ENCODE data around the gene MCM9. TPM values are rescaled to one million over a fixed set of nuclear protein-coding genes. Genes with fewer than 3 reads are reported as not detected.

The MCM9 gene
- total and polyA plus RNA-seq, 2 donors from 2014 or later: 4.8 to 25.9 TPM

- intact Hi-C loops (cut with DNase I): no loop called here
- DNase-seq: no peak
- no peak for FAIRE-seq
- no peak for TF ChIP-seq CTCF (IDR thresholded peaks at IDR 0.05; ENCODE audit: borderline replicate concordance, extremely low read depth, insufficient read depth)
- no peaks in the 10 kb centered on the region for H3K27me3 ChIP-seq (ENCODE audit: control insufficient read depth, insufficient read depth, low read length)
- H3K27ac ChIP-seq (ENCODE audit: low read depth in 2 of 2, low read length in 2 of 2): no peak overlapping the region
- no peaks in the 10 kb centered on the region for H3K4me1 ChIP-seq (ENCODE audit: control insufficient read depth in 2 of 3, insufficient read depth in 2 of 3, low read depth in 1 of 3, low read length in 3 of 3)
- H3K4me3 ChIP-seq (ENCODE audit: low read length in 3 of 3): no peak overlapping the region
- H3K9ac ChIP-seq (ENCODE audit: low read length in 3 of 3): no peak overlapping the region
- no peaks in the 10 kb centered on the region for H3K36me3 ChIP-seq (ENCODE audit: control insufficient read depth in 2 of 3, insufficient read depth in 3 of 3, low read length in 3 of 3)
- no peaks in the 10 kb centered on the region for H3K9me3 ChIP-seq (ENCODE audit: control insufficient read depth in 2 of 3, insufficient read depth in 1 of 3, low read length in 3 of 3)
Observed at GRCh38 chr6:118970866-118971265, 35.9 kb upstream of the MCM9 start.

GRCh38 chr6:118968416-118968815 lies 33.5 kb upstream of the MCM9 start:
- peak; percentile 31 for TF ChIP-seq CTCF (IDR thresholded peaks at IDR 0.05; ENCODE audit: borderline replicate concordance, extremely low read depth, insufficient read depth)
- H3K9ac ChIP-seq (ENCODE audit: low read length in 3 of 3): no peak overlapping the region
- H3K36me3 ChIP-seq (ENCODE audit: control insufficient read depth in 2 of 3, insufficient read depth in 3 of 3, low read length in 3 of 3): no peaks in the 10 kb centered on the region
- no peaks in the 10 kb centered on the region for H3K27me3 ChIP-seq (ENCODE audit: control insufficient read depth, insufficient read depth, low read length)
- DNase-seq (peak in 2 of 5 donors; percentile 41 to 74), FAIRE-seq (peak; percentile 93)
- H3K4me3 ChIP-seq (ENCODE audit: low read length in 3 of 3): no peak overlapping the region
- no peaks in the 10 kb centered on the region for H3K9me3 ChIP-seq (ENCODE audit: control insufficient read depth in 2 of 3, insufficient read depth in 1 of 3, low read length in 3 of 3)
- intact Hi-C loops (cut with DNase I): loop anchor here (5.0 kb wide), 1 partner anchor 139 kb away; no protein-coding TSS in a partner anchor
- no peak overlapping the region for H3K27ac ChIP-seq (ENCODE audit: low read depth in 2 of 2, low read length in 2 of 2)
- H3K4me1 ChIP-seq (ENCODE audit: control insufficient read depth in 2 of 3, insufficient read depth in 2 of 3, low read depth in 1 of 3, low read length in 3 of 3): no peaks in the 10 kb centered on the region

- no peak overlapping the region for H3K27ac ChIP-seq (ENCODE audit: low read depth in 2 of 2, low read length in 2 of 2)
- no peak for TF ChIP-seq CTCF (IDR thresholded peaks at IDR 0.05; ENCODE audit: borderline replicate concordance, extremely low read depth, insufficient read depth)
- no peak for FAIRE-seq
- no peak overlapping the region for H3K4me3 ChIP-seq (ENCODE audit: low read length in 3 of 3)
- no peak for DNase-seq
- intact Hi-C loops (cut with DNase I): loop anchor here (5.0 kb wide), 1 partner anchor 140 kb away; no protein-coding TSS in a partner anchor
- no peak overlapping the region for H3K9ac ChIP-seq (ENCODE audit: low read length in 3 of 3)
- H3K4me1 ChIP-seq (ENCODE audit: control insufficient read depth in 2 of 3, insufficient read depth in 2 of 3, low read depth in 1 of 3, low read length in 3 of 3): no peaks in the 10 kb centered on the region
- H3K36me3 ChIP-seq (ENCODE audit: control insufficient read depth in 2 of 3, insufficient read depth in 3 of 3, low read length in 3 of 3): no peaks in the 10 kb centered on the region
- H3K27me3 ChIP-seq (ENCODE audit: control insufficient read depth, insufficient read depth, low read length): no peaks in the 10 kb centered on the region
- no peaks in the 10 kb centered on the region for H3K9me3 ChIP-seq (ENCODE audit: control insufficient read depth in 2 of 3, insufficient read depth in 1 of 3, low read length in 3 of 3)
Observed at GRCh38 chr6:118967239-118967638, 32.3 kb upstream of the MCM9 start.

- FAIRE-seq (no peak), DNase-seq (no peak)
- TF ChIP-seq CTCF (IDR thresholded peaks at IDR 0.05; ENCODE audit: borderline replicate concordance, extremely low read depth, insufficient read depth): no peak
- Histone ChIP-seq H3K4me1 (ENCODE audit: control insufficient read depth in 2 of 3, insufficient read depth in 2 of 3, low read depth in 1 of 3, low read length in 3 of 3) (no peaks in the 10 kb centered on the region), H3K36me3 (ENCODE audit: control insufficient read depth in 2 of 3, insufficient read depth in 3 of 3, low read length in 3 of 3) (no peaks in the 10 kb centered on the region), H3K9ac (ENCODE audit: low read length in 3 of 3) (no peak overlapping the region), H3K4me3 (ENCODE audit: low read length in 3 of 3) (no peak overlapping the region), H3K9me3 (ENCODE audit: control insufficient read depth in 2 of 3, insufficient read depth in 1 of 3, low read length in 3 of 3) (no peaks in the 10 kb centered on the region), H3K27me3 (ENCODE audit: control insufficient read depth, insufficient read depth, low read length) (no peaks in the 10 kb centered on the region), H3K27ac (ENCODE audit: low read depth in 2 of 2, low read length in 2 of 2) (no peak overlapping the region)
- intact Hi-C loops (cut with DNase I): loop anchor here (5.0 kb wide), 1 partner anchor 141 kb away; no protein-coding TSS in a partner anchor
Observed at GRCh38 chr6:118965843-118966370, 30.9 kb upstream of the MCM9 start.

Measured in kidney (tissue), 14 donors.